Smooth muscle cell (in vitro differentiated cells): Measurements from ENCODE around the gene FNIP2. TPM values are rescaled to one million over a fixed set of nuclear protein-coding genes. Genes with fewer than 3 reads are reported as not detected.

Experiments used
- DNase-seq: peaks from one replicate; lab custom pipeline; 2025; ENCODE audit not compliant: unreplicated experiment; lab: John Stamatoyannopoulos, UW
- H2AFZ ChIP-seq: fragments of 200-600 bp; sonication (generic); 2 replicates; pipeline ENCODE4 v1.6.0; 2016; ENCODE audit warnings: antibody characterized with exemption, low read depth, mild to moderate bottlenecking
- H3F3A ChIP-seq: fragments of 200-600 bp; sonication (generic); 2 replicates; pipeline ENCODE4 v1.6.0; 2017; ENCODE audit warnings: antibody characterized with exemption, low read depth
- H3K27ac ChIP-seq: fragments of 200-600 bp; sonication (generic); 2 replicates; pipeline ENCODE4 v1.5.1; 2016; ENCODE audit warnings: low read depth, mild to moderate bottlenecking
- H3K27me3 ChIP-seq: fragments of 200-600 bp; sonication (generic); 2 replicates; pipeline ENCODE4 v1.6.1; 2016; ENCODE audit warnings: low read depth, mild to moderate bottlenecking
- H3K36me3 ChIP-seq: fragments of 200-600 bp; sonication (generic); 2 replicates; pipeline ENCODE4 v1.5.1; 2016; ENCODE audit warnings: low read depth
- H3K4me1 ChIP-seq: fragments of 200-600 bp; sonication (generic); 2 replicates; pipeline ENCODE4 v1.5.1; 2016; ENCODE audit warnings: low read depth
- H3K4me2 ChIP-seq: fragments of 200-600 bp; sonication (generic); 2 replicates; pipeline ENCODE4 v1.6.0; 2016; ENCODE audit warnings: mild to moderate bottlenecking
- H3K4me3 ChIP-seq: fragments of 200-600 bp; sonication (generic); 2 replicates; pipeline ENCODE4 v1.5.1; 2016; ENCODE audit warnings: mild to moderate bottlenecking
- H3K79me2 ChIP-seq: fragments of 200-600 bp; sonication (generic); 2 replicates; pipeline ENCODE4 v1.6.0; 2016; ENCODE audit warnings: low read depth, mild to moderate bottlenecking
- H3K9ac ChIP-seq: fragments of 200-600 bp; sonication (generic); 2 replicates; pipeline ENCODE4 v1.6.0; 2016; ENCODE audit warnings: low read depth
- H3K9me3 ChIP-seq: fragments of 200-600 bp; sonication (generic); replicated peaks from 2 replicates; pipeline ENCODE4 v1.5.1; 2016; ENCODE audit warnings: low read depth
- H4K20me1 ChIP-seq: fragments of 200-600 bp; sonication (generic); 2 replicates; pipeline ENCODE4 v1.6.0; 2016; ENCODE audit warnings: low read depth
- CTCF ChIP-seq: fragments of 200-600 bp; sonication (generic); IDR thresholded peaks from 2 replicates; pipeline ENCODE4 v1.5.1; 2017; ENCODE audit warnings: borderline replicate concordance, mild to moderate bottlenecking, antibody characterized with exemption; ENCODE audit not compliant: insufficient read depth, poor library complexity, severe bottlenecking
- WGBS: methylation state at CpG from one replicate; pipeline ENCODE4 v1.1.7; 2016; ENCODE audit warnings: low lambda C conversion rate; 5-methylcytosine and 5-hydroxymethylcytosine counted together
- polyA plus RNA-seq: library from polyadenylated mRNA; unstranded; fragments of >200 nt; fragmentation: Nextera tagmentation; extraction: Ambion mirVana; gene quantifications from 2 replicates; pipeline ENCODE4 v1.2.1, GENCODE V29; 2016
- total RNA-seq: library from RNA; depleted of rRNA; stranded (reverse); fragments of >200 nt; gene quantifications from 2 replicates; pipeline ENCODE4 v1.2.3, GENCODE V29; 2014

Gene FNIP2
- total and polyA plus RNA-seq, 2 experiments from 2014 or later = 10.4 to 36.3 TPM

GRCh38 chr4:158861766-158862165 is 92.9 kb downstream of the FNIP2 start:
- no peaks in the 10 kb centered on the region for H3K79me2 ChIP-seq
- H3K36me3 ChIP-seq = no peaks in the 10 kb centered on the region
- H3K27me3 ChIP-seq = no peaks in the 10 kb centered on the region
- no peaks in the 10 kb centered on the region for H3K4me1 ChIP-seq
- no peaks in the 10 kb centered on the region for H3F3A ChIP-seq
- no peaks in the 10 kb centered on the region for H4K20me1 ChIP-seq
- H2AFZ ChIP-seq = no peak overlapping the region
- no peak overlapping the region for H3K9ac ChIP-seq
- 90% methylated on average over 3 of the region's 3 CpGs for WGBS
- no peak for TF ChIP-seq CTCF
- no peak for DNase-seq
- no peak overlapping the region for H3K4me3 ChIP-seq
- H3K4me2 ChIP-seq = no peak overlapping the region
- H3K27ac ChIP-seq = no peak overlapping the region
- H3K9me3 ChIP-seq = no peaks in the 10 kb centered on the region

GRCh38 chr4:158863296-158863695 is 94.5 kb downstream of the FNIP2 start:
- no peaks in the 10 kb centered on the region for H3F3A ChIP-seq
- H3K36me3 ChIP-seq = peaks cover 8% of the 10 kb centered on the region
- no peaks in the 10 kb centered on the region for H3K9me3 ChIP-seq
- H4K20me1 ChIP-seq = no peaks in the 10 kb centered on the region
- H3K9ac ChIP-seq = no peak overlapping the region
- no peaks in the 10 kb centered on the region for H3K27me3 ChIP-seq
- no peak overlapping the region for H3K4me2 ChIP-seq
- no peak for TF ChIP-seq CTCF
- H3K27ac ChIP-seq = no peak overlapping the region
- no peak overlapping the region for H3K4me3 ChIP-seq
- no peaks in the 10 kb centered on the region for H3K79me2 ChIP-seq
- H3K4me1 ChIP-seq = no peaks in the 10 kb centered on the region
- WGBS = 98% methylated on average over 5 of the region's 5 CpGs
- no peak overlapping the region for H2AFZ ChIP-seq
- DNase-seq = no peak

GRCh38 chr4:158865520-158866177 is 96.8 kb downstream of the FNIP2 start:
- Histone ChIP-seq H3K4me1 (peaks cover 1% of the 10 kb centered on the region), H3K9ac (no peak overlapping the region), H3K27ac (no peak overlapping the region), H3K9me3 (no peaks in the 10 kb centered on the region), H3K4me2 (no peak overlapping the region), H2AFZ (no peak overlapping the region), H3K79me2 (no peaks in the 10 kb centered on the region), H3K4me3 (no peak overlapping the region), H3K27me3 (no peaks in the 10 kb centered on the region), H4K20me1 (no peaks in the 10 kb centered on the region), H3F3A (no peaks in the 10 kb centered on the region), H3K36me3 (peaks cover 9% of the 10 kb centered on the region)
- DNase-seq = no peak
- TF ChIP-seq CTCF = no peak
- WGBS = 83% methylated on average over 5 of the region's 5 CpGs

GRCh38 chr4:158869001-158869400 is 100.2 kb downstream of the FNIP2 start:
- Histone ChIP-seq H3K9ac (no peak overlapping the region), H3K9me3 (no peaks in the 10 kb centered on the region), H3F3A (no peaks in the 10 kb centered on the region), H3K79me2 (no peaks in the 10 kb centered on the region), H3K36me3 (peaks cover 9% of the 10 kb centered on the region), H2AFZ (no peak overlapping the region), H3K4me1 (peaks cover 14% of the 10 kb centered on the region), H4K20me1 (no peaks in the 10 kb centered on the region), H3K4me3 (no peak overlapping the region), H3K4me2 (no peak overlapping the region), H3K27ac (no peak overlapping the region), H3K27me3 (no peaks in the 10 kb centered on the region)
- TF ChIP-seq CTCF = no peak
- WGBS = 96% methylated on average over 15 of the region's 15 CpGs
- no peak for DNase-seq
